HG03521 (cell line): Measurements from ENCODE around the gene GPR15LG.
A peak's percentile ranks its signal among the peaks of the same experiment; 100 is the strongest.
"Not testable (repeated sequence)": the region's sequence is repeated elsewhere in the genome, so short reads cannot be mapped to it uniquely, and the experiment has no call there.

Experiments used
- ATAC-seq: cut with Tn5 transposase; IDR thresholded peaks from one replicate; pipeline ENCODE4 v1.9.1; 2021; ENCODE audit warnings: mild to moderate bottlenecking, moderate library complexity; ENCODE audit not compliant: unreplicated experiment

Gene GPR15LG

DNA sequence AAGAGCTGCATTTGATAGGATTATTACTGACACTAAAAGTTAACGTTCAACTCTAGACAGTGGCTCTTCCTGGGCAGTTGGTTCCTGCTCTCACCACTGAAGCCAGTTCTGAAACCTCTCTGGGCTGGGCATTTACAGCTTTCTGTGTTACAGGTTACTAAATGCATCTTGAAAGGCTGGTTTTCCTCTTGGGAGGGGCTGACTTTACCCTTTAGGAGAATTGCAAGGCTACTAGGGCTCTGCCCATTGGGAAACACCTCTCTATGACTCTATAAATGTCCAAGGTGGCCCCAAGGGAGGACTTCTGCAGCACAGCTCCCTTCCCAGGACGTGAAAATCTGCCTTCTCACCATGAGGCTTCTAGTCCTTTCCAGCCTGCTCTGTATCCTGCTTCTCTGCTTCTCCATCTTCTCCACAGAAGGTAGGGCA, at the start of gene GPR15LG:
TSS of gene GPR15LG (plus strand) at position 301 of the 429 bp plus-strand sequence. CDS start at position 352, 51 bp downstream.
- ATAC-seq: no peak

DNA sequence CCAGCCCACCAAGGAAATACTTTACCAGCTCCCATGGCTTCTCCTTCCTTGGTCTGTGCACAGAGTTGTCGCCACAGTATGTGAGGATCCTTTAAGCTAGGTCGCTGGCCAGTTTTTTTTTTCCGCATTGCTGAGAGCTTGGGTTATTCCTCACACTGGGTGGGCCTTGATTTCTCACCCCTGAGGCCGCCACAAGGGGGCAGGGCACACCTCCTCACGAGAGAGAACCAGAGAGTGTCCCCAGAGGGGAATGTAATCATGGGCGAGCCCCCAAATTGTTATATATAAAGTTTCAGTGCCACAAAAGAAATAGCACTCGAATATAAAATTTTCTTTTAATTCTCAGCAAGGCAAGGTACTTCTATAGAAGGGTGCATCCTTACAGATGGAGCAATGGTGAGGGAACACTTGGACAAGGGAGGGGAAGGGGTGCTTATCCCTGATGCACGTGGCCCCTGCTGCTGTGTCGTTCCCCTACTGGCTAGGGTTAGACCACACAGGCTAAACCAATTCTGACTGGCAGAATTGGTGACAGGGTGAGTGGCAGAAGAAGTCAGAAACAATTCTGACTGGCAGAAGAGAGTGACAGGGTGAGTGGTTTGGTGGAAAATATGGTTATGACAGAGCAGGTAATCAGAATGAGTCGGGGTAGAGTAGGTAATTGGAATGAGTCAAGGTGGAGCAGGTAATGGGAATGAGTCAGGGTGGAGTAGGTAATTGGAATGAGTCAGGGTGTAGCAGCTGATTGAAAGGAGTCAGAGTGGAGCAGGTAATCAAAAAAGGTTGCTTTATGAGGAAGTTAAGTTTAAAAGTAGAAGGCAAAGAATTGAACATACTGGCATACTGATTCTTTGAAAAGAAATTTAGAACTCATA, 47.5 kb upstream of the GPR15LG start:
- not testable (repeated sequence) for ATAC-seq

GRCh38 chr10:84126785-84127167, 46.8 kb upstream of the GPR15LG start:
- no peak for ATAC-seq

GRCh38 chr10:84135836-84136235, 37.8 kb upstream of the GPR15LG start:
- ATAC-seq: no peak

- no peak for ATAC-seq
Measured at GRCh38 chr10:84137811-84138210, 35.8 kb upstream of the GPR15LG start.

GRCh38 chr10:84138478-84139125, 35.0 kb upstream of the GPR15LG start:
- no peak for ATAC-seq

DNA sequence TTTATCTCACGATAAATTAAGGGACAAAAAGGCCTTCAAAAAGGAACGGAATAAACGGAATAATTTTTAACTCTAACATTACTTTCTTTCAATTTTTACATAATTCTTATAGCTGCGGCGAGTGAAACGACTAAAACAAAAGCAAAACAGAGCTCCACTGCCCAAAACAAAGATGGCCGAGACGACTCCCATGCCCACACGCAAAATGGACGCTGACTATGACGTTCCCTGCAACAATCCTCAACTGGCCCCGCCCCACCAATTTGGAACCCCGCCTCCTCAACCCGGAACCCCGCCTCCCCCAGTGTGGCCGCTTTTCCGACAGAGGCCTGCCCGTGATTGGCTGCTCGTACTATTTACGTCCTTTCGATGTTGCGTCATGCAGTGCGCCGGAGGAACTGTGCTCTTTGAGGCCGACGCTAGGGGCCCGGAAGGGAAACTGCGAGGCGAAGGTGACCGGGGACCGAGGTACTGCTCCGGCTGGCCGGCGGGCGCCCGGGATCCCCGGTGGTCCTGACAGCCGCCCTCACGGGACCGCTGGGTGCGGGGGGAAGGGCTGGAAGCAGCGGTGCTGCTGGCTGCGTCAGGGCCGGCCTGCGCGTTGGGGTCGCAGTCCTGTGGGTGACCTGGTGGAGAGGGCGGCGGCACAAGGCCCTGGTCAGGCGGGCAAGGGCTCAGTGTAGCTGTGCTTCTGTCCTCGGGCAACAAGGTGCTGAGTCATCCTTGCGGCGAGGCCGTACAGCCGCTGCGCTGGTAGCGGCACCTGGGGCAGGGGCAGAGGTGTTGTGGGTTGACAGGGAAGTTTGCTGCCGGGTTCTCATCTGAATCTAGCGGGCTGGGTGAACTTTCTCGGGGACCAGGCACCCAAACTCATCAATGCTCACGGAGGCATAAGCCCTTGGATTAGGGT, 34.2 kb upstream of the GPR15LG start, which contains the start of gene GHITM:
TSS of gene GHITM (plus strand) at position 384 of the 910 bp plus-strand sequence. CDS start 1,992 bp downstream, outside the sequence.
- peak; percentile 97 for ATAC-seq

GRCh38 chr10:84140036-84140379, 33.6 kb upstream of the GPR15LG start:
- no peak for ATAC-seq

- ATAC-seq: no peak
Measured at GRCh38 chr10:84147347-84147746, 26.3 kb upstream of the GPR15LG start.

DNA sequence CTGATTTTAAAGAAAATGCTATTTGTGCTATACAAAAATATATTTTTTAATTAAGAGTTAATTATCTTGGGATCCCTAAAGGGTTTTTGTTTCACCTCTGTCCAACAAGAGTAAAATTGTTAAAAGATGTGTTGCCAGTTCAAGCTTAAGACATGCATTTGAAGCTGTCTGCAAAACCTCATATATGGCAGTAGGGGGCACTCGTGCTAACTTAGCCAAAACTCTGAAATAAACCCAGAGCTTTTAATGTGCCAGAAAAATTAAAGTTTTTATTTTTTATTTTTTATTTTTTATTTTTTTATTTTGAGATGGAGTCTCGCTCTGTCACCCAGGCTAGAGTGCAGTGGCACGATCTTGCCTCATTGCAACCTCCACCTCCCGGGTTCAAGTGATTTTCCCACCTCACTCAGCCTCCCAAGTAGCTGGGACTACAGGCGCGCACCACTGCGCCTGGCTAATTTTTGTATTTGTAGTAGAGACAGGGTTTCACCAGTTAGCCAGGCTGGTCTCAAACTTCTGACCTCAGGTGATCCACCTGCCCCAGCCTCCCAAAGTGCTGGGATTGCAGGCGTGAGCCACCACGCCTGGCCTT, 25.5 kb upstream of the GPR15LG start:
- not testable (repeated sequence) for ATAC-seq

- ATAC-seq: no peak
Measured at GRCh38 chr10:84149854-84150253, 23.7 kb upstream of the GPR15LG start.

- no peak for ATAC-seq
Measured at GRCh38 chr10:84152769-84153168, 20.8 kb upstream of the GPR15LG start.

GRCh38 chr10:84155521-84155920, 18.1 kb upstream of the GPR15LG start:
- no peak for ATAC-seq

GRCh38 chr10:84156009-84156408, 17.6 kb upstream of the GPR15LG start:
- no peak for ATAC-seq

- ATAC-seq: no peak
Measured at GRCh38 chr10:84156768-84157167, 16.8 kb upstream of the GPR15LG start.

DNA sequence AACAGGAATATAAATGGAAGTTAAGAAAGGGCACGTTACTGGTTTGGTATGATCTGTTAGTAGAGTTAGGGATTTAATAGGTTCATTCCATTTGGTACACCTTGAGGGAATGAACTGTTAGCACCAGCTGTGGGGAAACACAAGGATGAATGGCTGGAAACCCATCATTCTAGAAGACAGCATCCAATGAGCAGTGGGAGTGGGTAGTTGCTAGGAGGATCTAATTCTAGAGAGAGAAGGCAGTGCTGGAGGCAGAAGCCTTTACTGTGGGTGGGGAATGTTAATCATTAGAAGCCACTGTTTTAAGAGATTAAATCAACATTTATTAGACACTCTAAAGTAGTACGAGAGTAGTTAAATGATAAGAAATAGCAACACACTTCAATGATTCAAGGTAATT, 15.5 kb upstream of the GPR15LG start:
- ATAC-seq: no peak

- ATAC-seq: no peak
Measured at GRCh38 chr10:84158550-84158949, 15.1 kb upstream of the GPR15LG start.

DNA sequence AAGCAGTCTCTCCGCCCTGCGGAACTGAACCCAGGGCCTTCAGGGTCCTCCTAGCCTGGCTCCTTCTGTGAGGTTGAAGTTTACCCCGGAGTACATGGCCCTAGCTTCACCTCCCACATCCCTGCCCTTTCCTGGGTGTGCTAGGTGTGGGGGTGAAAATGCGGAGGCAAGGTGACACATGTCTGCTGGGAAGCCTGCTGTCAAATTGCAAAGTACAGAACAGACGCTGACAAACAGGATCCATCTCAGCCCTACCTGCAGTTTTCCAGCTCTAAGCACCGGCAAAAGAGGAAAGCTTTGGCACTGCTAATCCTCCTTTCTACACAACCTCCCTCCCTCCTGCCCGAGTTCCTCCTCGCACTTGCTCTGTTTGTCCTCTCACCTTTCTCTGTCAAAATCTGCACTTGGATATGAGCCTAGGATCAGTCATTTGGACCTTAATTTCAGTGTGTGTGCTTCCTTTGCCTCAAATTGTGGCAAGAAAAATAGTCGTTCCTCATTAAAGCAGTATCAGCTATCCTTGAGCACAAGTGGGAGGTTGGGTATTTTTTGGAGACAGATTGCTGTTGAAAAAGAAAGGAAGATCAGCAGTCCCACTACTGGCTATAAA, 14.4 kb upstream of the GPR15LG start:
- ATAC-seq: no peak

DNA sequence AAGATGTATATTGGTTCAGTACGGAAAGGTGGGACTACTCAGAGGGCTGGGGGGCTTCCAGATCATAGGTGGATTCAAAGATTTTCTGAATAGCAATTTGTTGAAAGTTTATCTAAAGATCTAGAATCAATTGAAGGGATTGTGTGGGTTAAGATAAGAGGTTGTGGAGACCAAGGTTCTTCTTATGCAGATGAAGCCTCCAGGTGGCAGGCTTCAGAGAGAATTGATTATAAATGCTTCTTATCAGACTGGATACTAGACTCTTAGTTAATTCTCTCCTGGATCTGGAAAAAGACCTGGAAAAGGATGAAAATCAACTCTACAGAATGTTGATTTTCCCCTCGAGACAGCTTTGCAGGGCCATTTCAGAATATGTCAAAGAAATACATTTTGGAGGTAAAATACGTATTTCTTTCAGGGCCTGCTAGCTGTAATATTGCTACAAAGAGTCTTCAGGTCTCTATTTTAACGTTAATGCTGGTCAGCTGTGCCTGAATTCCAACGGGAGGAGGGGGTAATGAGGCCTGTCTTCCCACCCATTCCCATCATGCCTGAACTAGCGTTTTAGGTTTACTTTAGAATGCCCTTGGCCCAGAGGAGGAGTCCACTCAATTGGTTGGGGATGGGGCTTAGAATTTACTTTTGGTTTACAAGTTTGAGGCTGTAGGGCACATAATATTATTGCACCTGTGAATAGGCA, 12.8 kb upstream of the GPR15LG start:
- no peak for ATAC-seq

DNA sequence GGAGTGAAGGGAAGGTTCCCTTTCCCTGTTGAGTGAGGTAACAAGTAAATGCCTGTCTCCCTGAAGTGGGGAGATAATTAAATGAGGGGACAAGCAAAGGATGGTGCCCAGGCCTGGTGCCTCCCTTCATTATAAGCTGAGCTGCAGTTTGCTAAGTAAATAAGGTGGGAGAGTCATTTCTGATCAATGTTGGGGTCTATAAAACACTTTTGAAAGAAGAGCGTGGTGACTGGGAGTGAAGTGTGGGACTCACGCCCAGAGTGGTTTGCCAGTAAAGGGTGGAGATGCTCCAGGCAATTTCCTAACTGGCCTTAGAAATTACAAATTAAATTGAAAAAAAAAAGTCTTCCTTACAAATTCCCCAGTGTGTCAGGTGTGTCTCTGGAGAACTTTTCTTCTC, 9.6 kb upstream of the GPR15LG start:
- ATAC-seq: no peak
